OCI-LY1 (cell line): ENCODE results near the gene CIDEC.

Experiments
- H2AFZ ChIP-seq: fragments of 200-600 bp; sonication (generic), shearing (Covaris generic); 2 replicates; pipeline ENCODE4 v1.6.0; 2014; ENCODE audit warnings: antibody characterized with exemption, mild to moderate bottlenecking, low read length
- H3F3A ChIP-seq: fragments of 200-600 bp; sonication (generic), shearing (Covaris generic); 2 replicates; pipeline ENCODE4 v1.6.0; 2014; ENCODE audit warnings: mild to moderate bottlenecking, antibody characterized with exemption, low read length, moderate library complexity; ENCODE audit not compliant: insufficient read depth
- H3K27ac ChIP-seq: fragments of 200-600 bp; sonication (generic); 2 replicates; pipeline ENCODE4 v1.5.1; 2014; ENCODE audit warnings: low read length, mixed run types, mild to moderate bottlenecking, low read depth; ENCODE audit not compliant: poor library complexity, severe bottlenecking
- H3K27me3 ChIP-seq: fragments of 200-600 bp; sonication (generic); 2 replicates; pipeline ENCODE4 v1.6.0; 2014; ENCODE audit warnings: antibody characterized with exemption, mild to moderate bottlenecking, low read length, moderate library complexity; ENCODE audit not compliant: insufficient read depth
- H3K36me3 ChIP-seq: fragments of 200-600 bp; sonication (generic); 2 replicates; pipeline ENCODE4 v1.6.1; 2014; ENCODE audit warnings: mild to moderate bottlenecking, antibody characterized with exemption, low read length, moderate library complexity, mixed read lengths; ENCODE audit not compliant: insufficient read depth
- H3K4me1 ChIP-seq: fragments of 200-600 bp; sonication (generic); 2 replicates; pipeline ENCODE4 v1.5.1; 2014; ENCODE audit warnings: mild to moderate bottlenecking, low read length, moderate library complexity; ENCODE audit not compliant: insufficient read depth, severe bottlenecking
- H3K4me2 ChIP-seq: fragments of 200-600 bp; sonication (generic), shearing (Covaris generic); 2 replicates; pipeline ENCODE4 v1.6.1; 2014; ENCODE audit warnings: low read length
- H3K4me3 ChIP-seq: fragments of 200-600 bp; sonication (generic); 2 replicates; pipeline ENCODE4 v1.5.1; 2014; ENCODE audit warnings: low read length, low read depth, mild to moderate bottlenecking, mixed read lengths; ENCODE audit not compliant: poor library complexity, severe bottlenecking
- H3K79me2 ChIP-seq: fragments of 200-600 bp; shearing (Covaris generic); 2 replicates; pipeline ENCODE4 v1.6.1; 2016; ENCODE audit warnings: mixed run types, low read length, mixed read lengths; ENCODE audit not compliant: insufficient read depth
- H3K9ac ChIP-seq: fragments of 200-600 bp; sonication (generic), shearing (Covaris generic); 2 replicates; pipeline ENCODE4 v1.6.1; 2014; ENCODE audit warnings: mild to moderate bottlenecking, low read length, mixed read lengths
- H3K9me2 ChIP-seq: fragments of 200-600 bp; sonication (generic), shearing (Covaris generic); 2 replicates; pipeline ENCODE4 v1.6.1; 2014; ENCODE audit warnings: low read depth, mild to moderate bottlenecking, low read length, mixed read lengths
- H3K9me3 ChIP-seq: fragments of 200-600 bp; shearing (Covaris generic); 2 replicates; pipeline ENCODE4 v1.6.1; 2014; ENCODE audit warnings: low read length, mixed read lengths
- H4K20me1 ChIP-seq: fragments of 200-600 bp; sonication (generic), shearing (Covaris generic); 2 replicates; pipeline ENCODE4 v1.6.0; 2016; ENCODE audit warnings: mild to moderate bottlenecking, low read length; ENCODE audit not compliant: insufficient read depth
- CTCF ChIP-seq: fragments of 200-600 bp; sonication (generic), shearing (Covaris generic); IDR thresholded peaks from 2 replicates; pipeline ENCODE4 v1.5.1; 2017; ENCODE audit warnings: mild to moderate bottlenecking, antibody characterized with exemption, low read length, moderate library complexity, mixed read lengths
- EZH2 ChIP-seq: fragments of 200-600 bp; sonication (generic), shearing (Covaris generic); IDR thresholded peaks from 2 replicates; pipeline ENCODE4 v1.8.0; 2017; ENCODE audit warnings: borderline replicate concordance, mixed run types, mild to moderate bottlenecking, antibody characterized with exemption, low read length, moderate library complexity, mixed read lengths

The CIDEC gene

DNA sequence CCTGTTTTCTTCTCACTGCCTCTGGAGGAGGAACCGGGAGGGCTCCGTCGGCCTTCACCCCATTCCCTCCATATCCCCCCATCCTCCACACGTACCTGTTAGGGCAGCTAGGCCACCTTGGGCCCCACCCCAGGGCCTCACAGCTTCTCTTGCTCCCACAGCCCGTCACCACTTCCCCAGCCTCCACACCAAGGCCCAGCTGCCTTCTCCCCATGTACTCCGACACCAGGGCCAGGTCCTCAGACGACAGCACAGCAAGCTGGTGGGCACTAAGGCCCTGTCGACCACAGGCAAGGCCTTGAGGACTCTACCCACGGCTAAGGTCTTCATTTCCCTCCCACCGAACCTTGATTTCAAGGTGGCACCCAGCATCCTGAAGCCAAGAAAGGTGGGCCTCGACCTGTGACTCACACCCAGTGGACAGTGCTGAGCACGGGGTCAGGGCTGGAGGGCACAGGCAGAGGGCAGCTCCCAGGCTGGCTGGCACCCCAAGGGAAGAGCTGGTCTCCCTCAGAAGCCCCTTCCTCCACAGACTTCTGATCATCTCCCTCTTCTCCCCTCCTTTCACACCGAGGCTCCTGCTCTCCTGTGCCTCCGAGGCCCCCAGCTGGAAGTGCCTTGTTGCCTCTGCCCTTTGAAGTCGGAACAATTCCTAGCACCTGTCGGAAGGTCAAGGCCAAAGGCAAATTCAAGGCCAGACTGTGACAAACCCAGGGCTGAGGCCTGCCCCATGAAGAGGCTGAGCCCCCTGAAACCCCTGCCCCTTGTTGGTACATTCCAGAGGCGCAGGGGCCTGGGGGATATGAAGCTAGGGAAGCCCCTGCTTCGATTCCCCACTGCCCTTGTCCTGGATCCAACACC is 45.3 kb downstream of the CIDEC start:
- no peak overlapping the region for H3K9ac ChIP-seq
- H3K36me3 ChIP-seq, result peaks cover 65% of the 10 kb centered on the region
- no peaks in the 10 kb centered on the region for H3K9me2 ChIP-seq
- no peak overlapping the region for H2AFZ ChIP-seq
- H3F3A ChIP-seq, result no peaks in the 10 kb centered on the region
- no peaks in the 10 kb centered on the region for H3K27me3 ChIP-seq
- no peak overlapping the region for H3K4me3 ChIP-seq
- no peaks in the 10 kb centered on the region for H3K4me1 ChIP-seq
- H3K27ac ChIP-seq, result no peak overlapping the region
- H3K79me2 ChIP-seq, result no peaks in the 10 kb centered on the region
- TF ChIP-seq EZH2 (no peak), CTCF (no peak)
- H3K9me3 ChIP-seq, result no peaks in the 10 kb centered on the region
- H3K4me2 ChIP-seq, result no peak overlapping the region
- no peaks in the 10 kb centered on the region for H4K20me1 ChIP-seq

GRCh38 chr3:9833078-9833477 is 47.0 kb downstream of the CIDEC start:
- H3K9me2 ChIP-seq, result no peaks in the 10 kb centered on the region
- H3K9me3 ChIP-seq, result no peaks in the 10 kb centered on the region
- H3K9ac ChIP-seq, result no peak overlapping the region
- H3K79me2 ChIP-seq, result no peaks in the 10 kb centered on the region
- no peak overlapping the region for H3K27ac ChIP-seq
- no peak for TF ChIP-seq EZH2
- TF ChIP-seq CTCF, result no peak
- peaks cover 61% of the 10 kb centered on the region for H3K36me3 ChIP-seq
- H3K4me2 ChIP-seq, result no peak overlapping the region
- no peak overlapping the region for H3K4me3 ChIP-seq
- no peaks in the 10 kb centered on the region for H4K20me1 ChIP-seq
- H3K27me3 ChIP-seq, result no peaks in the 10 kb centered on the region
- H2AFZ ChIP-seq, result no peak overlapping the region
- no peaks in the 10 kb centered on the region for H3F3A ChIP-seq
- H3K4me1 ChIP-seq, result no peaks in the 10 kb centered on the region

- Histone ChIP-seq H3K9me3 (no peaks in the 10 kb centered on the region), H3K4me3 (no peak overlapping the region), H3K36me3 (peaks cover 54% of the 10 kb centered on the region), H3K9ac (no peak overlapping the region), H3K79me2 (no peaks in the 10 kb centered on the region), H3K9me2 (no peaks in the 10 kb centered on the region), H2AFZ (no peak overlapping the region), H3K27ac (no peak overlapping the region), H3K4me2 (no peak overlapping the region), H3F3A (no peaks in the 10 kb centered on the region), H3K4me1 (no peaks in the 10 kb centered on the region), H3K27me3 (no peaks in the 10 kb centered on the region), H4K20me1 (no peaks in the 10 kb centered on the region)
- TF ChIP-seq EZH2, result no peak
- no peak for TF ChIP-seq CTCF
Observed at GRCh38 chr3:9831253-9831652, 48.8 kb downstream of the CIDEC start.
